ENCODE measurements around the gene RSAD1.
A peak's percentile ranks its signal among the peaks of the same experiment; 100 is the strongest.

The RSAD1 gene

GRCh38 chr17:50491505-50491904, 12.8 kb downstream of the RSAD1 start:
- H3K4me1 ChIP-seq: peaks cover 20% of the 10 kb centered on the region
- no peak overlapping the region for H2AFZ ChIP-seq
- H3K27ac ChIP-seq: no peak overlapping the region
- no peaks in the 10 kb centered on the region for H3K27me3 ChIP-seq (ENCODE audit: control insufficient read depth, insufficient read depth, low read length)
- H3K4me3 ChIP-seq (ENCODE audit: low read depth, low read length): no peak overlapping the region
- no peak overlapping the region for H3K9ac ChIP-seq
- no peaks in the 10 kb centered on the region for H3K79me2 ChIP-seq
- H3K4me2 ChIP-seq (ENCODE audit: low read length): no peak overlapping the region
- no peaks in the 10 kb centered on the region for H3K36me3 ChIP-seq (ENCODE audit: control insufficient read depth, insufficient read depth, low read length)
- no peaks in the 10 kb centered on the region for H3K9me3 ChIP-seq (ENCODE audit: control insufficient read depth, low read length)
- no peak for TF ChIP-seq CTCF (IDR thresholded peaks at IDR 0.05)

GRCh38 chr17:50492214-50492613, 13.6 kb downstream of the RSAD1 start:
- no peak for TF ChIP-seq CTCF (IDR thresholded peaks at IDR 0.05)
- no peaks in the 10 kb centered on the region for H3K79me2 ChIP-seq
- H3K4me1 ChIP-seq: peaks cover 16% of the 10 kb centered on the region
- no peaks in the 10 kb centered on the region for H3K36me3 ChIP-seq (ENCODE audit: control insufficient read depth, insufficient read depth, low read length)
- H3K9ac ChIP-seq: no peak overlapping the region
- no peak overlapping the region for H3K4me3 ChIP-seq (ENCODE audit: low read depth, low read length)
- H3K27me3 ChIP-seq (ENCODE audit: control insufficient read depth, insufficient read depth, low read length): no peaks in the 10 kb centered on the region
- no peak overlapping the region for H3K4me2 ChIP-seq (ENCODE audit: low read length)
- H3K27ac ChIP-seq: no peak overlapping the region
- no peaks in the 10 kb centered on the region for H3K9me3 ChIP-seq (ENCODE audit: control insufficient read depth, low read length)
- no peak overlapping the region for H2AFZ ChIP-seq

DNA sequence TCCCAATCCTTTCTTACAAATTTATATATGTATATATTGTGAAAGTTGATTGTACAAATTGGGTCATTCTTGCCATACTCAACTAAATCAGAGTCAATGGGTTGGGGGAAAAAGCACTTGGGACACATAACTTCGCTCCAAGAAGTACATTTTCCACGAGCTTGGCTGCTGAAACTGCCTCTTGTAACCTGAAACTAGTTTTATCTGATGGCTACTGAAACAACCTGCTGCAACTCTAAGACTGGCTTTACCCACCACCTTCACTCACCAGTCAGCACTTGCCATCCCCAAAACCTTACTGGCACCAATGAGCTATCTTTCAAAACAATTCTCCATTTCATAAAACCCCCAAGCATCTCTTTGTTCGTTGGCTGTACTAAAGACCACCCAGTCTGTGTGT, 15.1 kb downstream of the RSAD1 start:
- Histone ChIP-seq H3K9ac (no peak overlapping the region), H3K4me1 (peaks cover 2% of the 10 kb centered on the region), H2AFZ (peak overlapping the region; percentile 10), H3K36me3 (ENCODE audit: control insufficient read depth, insufficient read depth, low read length) (no peaks in the 10 kb centered on the region), H3K9me3 (ENCODE audit: control insufficient read depth, low read length) (no peaks in the 10 kb centered on the region), H3K79me2 (no peaks in the 10 kb centered on the region), H3K4me3 (ENCODE audit: low read depth, low read length) (no peak overlapping the region), H3K4me2 (ENCODE audit: low read length) (peak overlapping the region; percentile 31), H3K27ac (no peak overlapping the region), H3K27me3 (ENCODE audit: control insufficient read depth, insufficient read depth, low read length) (no peaks in the 10 kb centered on the region)
- TF ChIP-seq CTCF (IDR thresholded peaks at IDR 0.05): no peak

- no peak overlapping the region for H3K27ac ChIP-seq
- no peaks in the 10 kb centered on the region for H3K27me3 ChIP-seq (ENCODE audit: control insufficient read depth, insufficient read depth, low read length)
- H3K4me1 ChIP-seq: no peaks in the 10 kb centered on the region
- H3K36me3 ChIP-seq (ENCODE audit: control insufficient read depth, insufficient read depth, low read length): no peaks in the 10 kb centered on the region
- H3K79me2 ChIP-seq: no peaks in the 10 kb centered on the region
- no peak overlapping the region for H3K4me3 ChIP-seq (ENCODE audit: low read depth, low read length)
- no peaks in the 10 kb centered on the region for H3K9me3 ChIP-seq (ENCODE audit: control insufficient read depth, low read length)
- no peak for TF ChIP-seq CTCF (IDR thresholded peaks at IDR 0.05)
- no peak overlapping the region for H3K9ac ChIP-seq
- no peak overlapping the region for H2AFZ ChIP-seq
- H3K4me2 ChIP-seq (ENCODE audit: low read length): no peak overlapping the region
Observed at GRCh38 chr17:50495217-50495823, 16.7 kb downstream of the RSAD1 start.

GRCh38 chr17:50495918-50496317, 17.3 kb downstream of the RSAD1 start:
- H3K36me3 ChIP-seq (ENCODE audit: control insufficient read depth, insufficient read depth, low read length): no peaks in the 10 kb centered on the region
- no peak overlapping the region for H3K4me3 ChIP-seq (ENCODE audit: low read depth, low read length)
- H3K79me2 ChIP-seq: no peaks in the 10 kb centered on the region
- no peak overlapping the region for H3K4me2 ChIP-seq (ENCODE audit: low read length)
- H3K27me3 ChIP-seq (ENCODE audit: control insufficient read depth, insufficient read depth, low read length): no peaks in the 10 kb centered on the region
- no peaks in the 10 kb centered on the region for H3K4me1 ChIP-seq
- H3K27ac ChIP-seq: no peak overlapping the region
- H2AFZ ChIP-seq: no peak overlapping the region
- TF ChIP-seq CTCF (IDR thresholded peaks at IDR 0.05): no peak
- no peak overlapping the region for H3K9ac ChIP-seq
- H3K9me3 ChIP-seq (ENCODE audit: control insufficient read depth, low read length): no peaks in the 10 kb centered on the region

All from parathyroid adenoma (tissue), 2 donors.